ENCODE measurements around the gene HCFC2. TPM values are rescaled to one million over a fixed set of nuclear protein-coding genes. Genes with fewer than 3 reads are reported as not detected.

HCFC2 gene
- total and polyA plus RNA-seq, 2 of the 8 experiments (the other 6 are each of a cell fraction or from before 2014, with no cell fraction given) = 0.62 to 1.8 TPM

DNA sequence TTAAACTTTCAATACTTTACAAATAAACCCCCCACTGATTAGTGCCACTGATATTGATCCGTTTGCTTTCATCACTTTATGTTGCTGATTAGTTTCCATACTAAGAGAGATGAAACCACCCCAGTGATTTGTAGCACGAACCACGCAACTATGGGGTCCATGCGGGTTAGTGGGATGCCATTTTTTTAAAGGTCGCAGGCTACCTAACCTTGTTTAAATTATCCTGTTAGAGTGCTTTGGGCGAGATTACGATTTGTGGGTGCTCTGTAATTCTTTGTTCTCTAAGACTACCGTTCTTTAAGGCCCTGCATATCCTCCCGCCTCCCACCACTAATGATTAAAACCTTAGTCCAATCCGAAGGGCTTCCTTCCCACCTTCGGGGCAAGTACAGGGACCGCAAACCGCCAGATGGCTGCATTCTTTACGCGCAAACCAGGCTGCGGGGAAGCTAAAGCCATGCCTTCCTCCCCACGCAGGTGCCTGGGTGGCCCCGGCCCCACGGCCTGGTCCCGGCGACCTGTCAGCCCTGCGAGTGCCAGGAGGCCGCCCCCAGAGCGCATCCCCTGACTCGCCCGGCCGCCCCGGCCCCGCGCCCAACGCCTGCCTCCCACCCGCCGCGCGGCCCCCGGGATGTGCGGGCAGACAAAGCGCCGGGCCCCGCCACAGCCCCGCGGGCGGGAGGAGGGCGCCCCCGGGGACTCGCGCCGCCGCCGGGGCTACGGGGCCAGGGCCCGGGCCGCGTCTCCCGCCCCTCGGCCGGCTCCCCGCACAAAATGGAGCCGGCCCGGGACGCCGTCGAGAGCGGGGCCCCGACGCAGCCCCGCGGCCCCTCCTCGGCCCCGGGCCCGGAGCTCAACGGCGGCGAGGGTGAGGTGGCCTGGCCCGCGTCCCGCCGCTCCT lies 72.9 kb downstream of the HCFC2 start (continued):
- TF ChIP-seq BCL11A (IDR thresholded peaks at IDR 0.05; ENCODE audit: low read depth in 2 of 2, low read length in 2 of 2) (no peak), SIRT6 (IDR thresholded peaks at IDR 0.05; ENCODE audit: low read length) (no peak), CREB1 (IDR thresholded peaks at IDR 0.05) (no peak), KDM4A (IDR thresholded peaks at IDR 0.05; ENCODE audit: low read depth, low read length, severe bottlenecking) (peak; percentile 19)

Measured in H1 (cell line).